Activated naive CD4-positive, alpha-beta T cell treated with anti-CD3 and anti-CD28 coated beads, Interleukin-2, amount 10 ng/mL, durations not matched to agents 5 hours and 36 hours (primary cell): ENCODE results near the gene LTBP3. TPM values are rescaled to one million over a fixed set of nuclear protein-coding genes. Genes with fewer than 3 reads are reported as not detected.

Experiments
- total RNA-seq, 2 experiments: library from RNA; stranded (reverse); gene quantifications; one replicate each; pipeline ENCODE4 v1.2.3, GENCODE V29; 2021

Gene LTBP3
- 10 to 100 TPM; 84.0 to 91.3 TPM for total RNA-seq

DNA sequence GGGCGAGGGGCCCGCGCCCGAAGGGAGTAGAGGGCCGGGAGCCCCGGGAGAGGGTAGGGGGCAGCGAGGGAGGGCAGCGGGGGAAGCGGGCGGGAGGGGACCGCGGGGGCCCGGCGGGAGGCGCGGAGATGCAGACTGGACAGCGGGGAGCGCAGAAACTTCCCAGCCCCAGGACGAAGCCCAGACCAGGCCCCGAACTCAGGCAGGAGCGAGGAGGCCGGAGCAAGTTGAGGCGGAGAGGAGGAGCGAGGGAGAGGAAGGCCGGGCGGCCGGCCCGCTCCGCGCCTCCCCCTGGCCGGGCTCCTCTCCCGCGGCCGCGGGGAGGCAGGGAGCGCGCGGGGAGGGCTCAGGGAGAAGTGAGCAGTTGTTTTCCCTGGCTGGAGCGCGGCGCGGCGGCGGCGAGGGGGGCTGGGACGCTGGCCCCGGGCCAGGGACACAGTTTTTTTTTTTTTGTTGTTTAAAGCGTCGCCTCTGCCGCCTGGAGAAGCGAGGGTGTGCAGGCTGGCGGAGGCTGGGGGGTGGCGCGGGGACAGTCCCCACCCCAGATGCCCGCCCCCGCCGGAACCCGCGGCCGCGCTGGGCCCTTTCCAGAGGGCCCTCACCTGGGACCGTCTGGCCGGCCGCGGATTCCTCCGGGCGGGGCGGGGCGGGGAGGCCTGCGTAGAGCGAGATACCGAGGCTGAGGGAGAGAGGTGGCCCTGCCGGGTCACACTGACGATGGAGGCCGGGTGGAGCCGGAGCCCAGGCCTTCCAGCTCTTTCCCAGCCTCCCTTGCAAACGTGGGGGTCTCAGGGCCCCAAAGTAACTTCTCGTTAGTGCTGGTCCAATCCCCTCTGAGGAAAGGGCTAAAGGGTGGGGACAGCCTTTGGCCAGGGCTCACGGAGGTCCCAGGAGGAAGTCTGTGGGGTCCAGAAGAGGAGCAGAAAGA, at the start of gene LTBP3:
Gene LTBP3 (minus strand): TSS at position 358 of the 928 bp plus-strand sequence. CDS start 400 bp downstream, outside the sequence.

DNA sequence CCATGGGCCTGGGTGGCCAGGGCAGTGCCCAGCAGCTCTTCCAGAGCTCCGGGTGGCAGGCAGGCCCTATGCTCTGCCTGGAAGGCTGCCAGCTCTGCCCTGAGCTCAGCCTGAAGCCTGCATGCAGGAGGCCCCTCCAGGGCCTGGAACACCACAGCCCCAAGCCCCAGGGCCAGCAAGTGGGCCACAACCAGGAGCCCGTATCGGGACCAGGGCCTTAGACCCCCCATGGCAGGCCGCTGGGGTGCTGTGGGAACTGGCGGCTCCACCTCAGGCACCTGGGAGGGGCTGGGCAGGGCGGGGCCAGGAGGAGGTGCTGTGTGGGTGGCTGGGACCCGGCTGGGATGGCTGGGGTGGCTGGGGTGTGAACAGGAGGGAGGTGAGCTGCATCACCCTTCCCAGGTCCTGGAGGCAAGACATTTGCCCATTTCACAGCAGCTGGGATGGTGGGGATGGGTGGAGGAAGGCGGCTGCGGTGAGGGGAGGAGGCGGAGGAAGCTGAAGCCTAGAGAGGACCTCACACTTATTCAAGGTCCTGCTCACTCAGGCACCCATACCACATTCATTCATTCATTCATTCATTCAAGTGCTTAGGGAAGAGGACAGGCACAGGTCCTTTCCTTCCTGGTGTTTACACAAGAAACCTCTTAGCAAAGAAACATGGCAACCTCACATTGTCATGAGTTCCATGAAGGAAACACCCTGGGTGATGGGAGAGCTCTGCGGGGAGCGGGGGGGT, 37.6 kb upstream of the LTBP3 start, which contains the start of gene KCNK7:
Gene KCNK7 (minus strand): TSS at position 258 of the 739 bp plus-strand sequence. CDS start 28 bp downstream, at position 230.

DNA sequence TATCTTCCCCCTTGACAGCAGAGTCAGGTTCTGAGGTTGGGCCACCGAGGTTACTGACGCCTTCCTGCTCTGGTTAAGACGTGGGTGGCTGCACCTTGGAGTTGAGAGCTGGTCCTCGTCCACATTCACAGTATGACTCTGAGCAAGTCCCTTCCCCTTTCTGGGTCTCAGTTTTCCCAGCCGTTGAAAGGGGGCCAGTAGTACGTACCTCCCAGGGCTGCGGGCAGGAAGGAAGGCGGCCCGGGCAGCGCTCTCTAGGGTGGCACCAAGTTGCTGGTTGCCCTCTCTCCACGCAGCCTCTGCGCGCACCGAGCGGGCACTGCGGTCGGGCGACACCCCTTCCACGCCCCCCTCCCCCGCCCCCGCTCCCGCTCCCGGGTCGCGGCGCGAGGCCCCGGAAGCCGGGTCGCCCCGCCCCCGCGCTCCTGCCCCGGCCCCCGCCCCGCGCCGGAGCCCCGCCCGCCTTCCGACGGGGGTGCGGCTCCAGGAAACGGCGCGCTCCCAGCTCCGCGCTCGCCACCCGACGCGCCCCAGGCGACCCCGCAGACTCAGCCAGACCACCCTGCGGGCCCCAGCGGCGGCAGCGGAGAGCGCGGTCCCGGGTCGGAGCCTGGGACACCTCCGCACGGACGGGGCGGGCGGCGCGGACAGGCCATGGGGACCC, 17.5 kb upstream of the LTBP3 start, which contains the start of gene EHBP1L1:
Gene EHBP1L1 (plus strand): TSS at position 486 of the 664 bp plus-strand sequence. CDS start 250 bp downstream, outside the sequence.

DNA sequence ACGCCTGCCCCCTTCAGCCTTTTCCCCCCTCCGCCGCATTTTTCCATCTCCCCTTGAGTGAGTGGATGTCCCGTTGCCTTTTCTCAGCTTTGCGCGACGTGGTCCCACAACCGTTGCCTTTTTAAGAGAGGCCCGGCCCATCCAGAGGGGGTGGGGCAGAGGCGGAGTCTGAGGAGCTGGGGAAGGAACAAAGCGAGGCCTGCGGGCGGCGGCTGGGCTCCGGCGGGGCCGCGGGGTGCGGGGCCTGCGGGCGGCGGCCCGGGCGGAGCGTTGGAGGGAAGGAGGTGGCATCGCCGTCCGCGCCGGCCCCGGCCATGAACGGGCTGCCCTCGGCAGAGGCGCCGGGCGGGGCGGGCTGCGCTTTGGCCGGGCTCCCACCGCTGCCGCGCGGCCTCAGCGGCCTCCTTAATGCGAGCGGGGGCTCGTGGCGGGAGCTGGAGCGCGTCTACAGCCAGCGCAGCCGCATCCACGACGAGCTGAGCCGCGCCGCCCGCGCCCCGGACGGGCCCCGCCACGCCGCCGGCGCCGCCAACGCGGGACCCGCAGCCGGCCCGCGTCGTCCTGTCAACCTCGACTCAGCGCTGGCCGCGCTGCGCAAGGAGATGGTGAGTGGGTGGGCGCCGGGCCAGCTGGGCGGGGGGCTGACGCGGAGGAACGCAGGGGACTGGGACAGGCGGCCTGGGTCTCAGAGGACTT, 14.3 kb upstream of the LTBP3 start, which contains the start of gene FAM89B:
Gene FAM89B (plus strand): TSS at position 183 of the 696 bp plus-strand sequence. CDS start 132 bp downstream, at position 315.

DNA sequence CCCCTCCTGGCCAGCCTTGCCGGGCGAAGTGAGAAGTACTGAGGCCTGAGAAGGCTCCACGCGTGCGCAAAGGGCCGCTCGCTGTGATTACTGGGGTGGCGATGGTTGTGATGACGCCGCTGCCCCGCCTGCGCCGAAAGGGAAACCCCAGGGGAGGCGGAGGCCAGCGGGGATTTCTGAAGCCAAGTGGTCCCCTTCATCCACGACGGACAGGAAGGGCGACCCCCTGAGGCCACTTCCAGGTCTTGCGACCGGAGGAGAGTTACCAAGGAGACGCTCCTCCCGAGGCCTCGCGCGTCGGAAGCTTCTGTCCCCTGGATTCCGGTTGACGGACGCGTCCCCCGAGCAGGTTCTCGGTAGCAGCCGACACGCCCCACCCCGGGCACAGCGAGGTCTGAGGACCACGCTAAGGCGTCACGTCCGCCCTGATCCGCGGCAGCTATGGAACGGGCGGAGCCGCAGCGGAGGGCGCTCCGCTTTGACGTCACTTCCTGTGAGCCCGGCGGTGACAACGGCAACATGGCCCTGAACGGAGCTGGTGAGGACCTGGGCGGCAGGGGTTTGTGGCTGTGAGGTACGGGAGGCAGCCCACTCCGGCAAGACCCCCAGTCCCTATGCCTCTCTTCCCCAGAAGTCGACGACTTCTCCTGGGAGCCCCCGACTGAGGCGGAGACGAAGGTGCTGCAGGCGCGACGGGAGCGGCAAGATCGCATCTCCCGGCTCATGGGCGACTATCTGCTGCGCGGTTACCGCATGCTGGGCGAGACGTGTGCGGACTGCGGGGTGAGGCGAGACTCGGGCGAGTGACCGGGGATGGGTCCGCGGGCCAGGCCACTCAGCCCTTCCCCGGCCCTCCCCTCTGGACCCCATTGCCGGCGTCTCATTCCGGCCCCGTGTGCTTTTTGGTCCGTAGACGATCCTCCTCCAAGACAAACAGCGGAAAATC, 12.1 kb upstream of the LTBP3 start, which contains the start of gene ZNRD2:
Gene ZNRD2 (plus strand): TSS at position 505 of the 946 bp plus-strand sequence. CDS start 15 bp downstream, at position 520.

DNA sequence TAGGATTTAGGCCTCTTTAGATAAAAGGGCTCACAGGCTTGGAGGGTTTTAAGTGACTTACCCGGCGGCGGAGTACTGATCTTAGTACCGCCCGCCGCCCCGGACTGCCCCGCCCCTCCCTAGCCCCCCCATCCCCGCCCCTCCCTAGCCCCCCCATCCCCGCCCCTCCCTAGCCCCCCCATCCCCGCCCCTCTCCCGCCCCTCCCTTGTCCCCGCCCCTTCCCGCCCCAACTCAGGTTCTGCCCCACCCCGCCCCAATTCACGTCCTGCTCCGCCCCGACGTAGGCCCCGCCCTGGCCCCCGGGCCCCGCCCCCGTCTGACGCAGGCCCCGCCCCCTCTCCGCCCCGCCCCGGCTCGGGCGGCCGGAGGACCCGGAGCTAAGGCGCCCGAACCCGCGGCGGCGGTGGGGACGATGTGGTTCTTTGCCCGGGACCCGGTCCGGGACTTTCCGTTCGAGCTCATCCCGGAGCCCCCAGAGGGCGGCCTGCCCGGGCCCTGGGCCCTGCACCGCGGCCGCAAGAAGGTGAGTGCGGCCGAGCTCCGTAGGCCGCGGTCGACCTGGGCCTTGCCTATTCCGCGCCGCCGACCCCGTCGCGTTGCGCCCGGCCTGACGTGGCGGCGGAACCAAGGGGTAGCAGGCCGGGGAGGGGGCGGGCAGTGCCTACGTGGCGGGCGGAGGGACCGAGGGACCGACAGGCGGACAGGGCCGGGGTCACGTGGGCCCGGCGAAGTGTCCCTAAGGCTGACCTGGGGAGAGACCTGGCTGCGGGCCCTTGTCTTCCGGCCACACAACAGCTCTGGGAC, 33.2 kb downstream of the LTBP3 start, which contains the start of gene SCYL1:
Gene SCYL1 (plus strand): TSS at position 343 of the 805 bp plus-strand sequence. CDS start 71 bp downstream, at position 414.

DNA sequence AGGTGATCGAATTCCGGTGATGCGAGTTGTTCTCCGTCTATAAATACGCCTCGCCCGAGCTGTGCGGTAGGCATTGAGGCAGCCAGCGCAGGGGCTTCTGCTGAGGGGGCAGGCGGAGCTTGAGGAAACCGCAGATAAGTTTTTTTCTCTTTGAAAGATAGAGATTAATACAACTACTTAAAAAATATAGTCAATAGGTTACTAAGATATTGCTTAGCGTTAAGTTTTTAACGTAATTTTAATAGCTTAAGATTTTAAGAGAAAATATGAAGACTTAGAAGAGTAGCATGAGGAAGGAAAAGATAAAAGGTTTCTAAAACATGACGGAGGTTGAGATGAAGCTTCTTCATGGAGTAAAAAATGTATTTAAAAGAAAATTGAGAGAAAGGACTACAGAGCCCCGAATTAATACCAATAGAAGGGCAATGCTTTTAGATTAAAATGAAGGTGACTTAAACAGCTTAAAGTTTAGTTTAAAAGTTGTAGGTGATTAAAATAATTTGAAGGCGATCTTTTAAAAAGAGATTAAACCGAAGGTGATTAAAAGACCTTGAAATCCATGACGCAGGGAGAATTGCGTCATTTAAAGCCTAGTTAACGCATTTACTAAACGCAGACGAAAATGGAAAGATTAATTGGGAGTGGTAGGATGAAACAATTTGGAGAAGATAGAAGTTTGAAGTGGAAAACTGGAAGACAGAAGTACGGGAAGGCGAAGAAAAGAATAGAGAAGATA, 59.0 kb downstream of the LTBP3 start, which contains the start of gene MALAT1:
Gene MALAT1 (plus strand): TSS at position 69 of the 736 bp plus-strand sequence.

Other genes starting within 250 kb of the LTBP3 start
- under 1 TPM in 1 of 2 experiments, not detected in 1; 0.48 TPM for gene CDC42EP2, start 243.5 kb downstream of the LTBP3 start, total RNA-seq
- 10 to 100 TPM; 61.1 to 61.9 TPM for gene DPF2, start 224.5 kb downstream of the LTBP3 start, total RNA-seq
- gene TIGD3, start 203.6 kb downstream of the LTBP3 start, total RNA-seq, result under 1 TPM; 0.75 to 0.81 TPM
- gene SLC25A45, start 175.7 kb downstream of the LTBP3 start, total RNA-seq, result 10 to 100 TPM; 35.5 to 41.0 TPM
- gene FRMD8, start 171.7 kb downstream of the LTBP3 start, total RNA-seq, result 10 to 100 TPM; 45.8 to 49.6 TPM
- 100 to 1,000 TPM; 658 to 899 TPM for gene NEAT1, start 135.6 kb downstream of the LTBP3 start, total RNA-seq
- gene MALAT1, start 59.3 kb downstream of the LTBP3 start, total RNA-seq, result 1,000 to 10,000 TPM; 6,276 to 7,533 TPM
- gene SCYL1, start 33.3 kb downstream of the LTBP3 start, total RNA-seq, result 10 to 100 TPM; 56.9 to 59.3 TPM
- 10 to 100 TPM; 28.0 to 29.7 TPM for gene ZNRD2, start 12.1 kb upstream of the LTBP3 start, total RNA-seq
- 10 to 100 TPM; 33.8 to 38.7 TPM for gene FAM89B, start 14.2 kb upstream of the LTBP3 start, total RNA-seq
- 10 to 100 TPM; 81.9 to 82.0 TPM for gene EHBP1L1, start 17.7 kb upstream of the LTBP3 start, total RNA-seq
- 1 to 10 TPM; 1.0 to 1.1 TPM for gene KCNK7, start 37.4 kb upstream of the LTBP3 start, total RNA-seq
- 10 to 100 TPM; 57.3 to 58.1 TPM for gene MAP3K11, start 55.9 kb upstream of the LTBP3 start, total RNA-seq
- gene PCNX3, start 57.4 kb upstream of the LTBP3 start, total RNA-seq, result 10 to 100 TPM; 41.9 to 42.4 TPM
- gene SIPA1, start 79.7 kb upstream of the LTBP3 start, total RNA-seq, result 100 to 1,000 TPM; 243 to 252 TPM
- gene RELA, start 104.6 kb upstream of the LTBP3 start, total RNA-seq, result 10 to 100 TPM; 82.7 to 90.8 TPM
- gene KAT5, start 153.9 kb upstream of the LTBP3 start, total RNA-seq, result 10 to 100 TPM; 68.4 to 71.1 TPM
- gene RNASEH2C, start 162.4 kb upstream of the LTBP3 start, total RNA-seq, result 10 to 100 TPM; 75.3 to 79.9 TPM
- 10 to 100 TPM; 27.3 to 28.2 TPM for gene AP5B1, start 222.6 kb upstream of the LTBP3 start, total RNA-seq
- gene OVOL1, start 228.7 kb upstream of the LTBP3 start, total RNA-seq, result under 1 TPM; 0.48 to 0.55 TPM